HepG2 (cell line): ENCODE data around the gene PLCB4. TPM values are rescaled to one million over a fixed set of nuclear protein-coding genes. Genes with fewer than 3 reads are reported as not detected.
A peak's percentile ranks its signal among the peaks of the same experiment; 100 is the strongest.

Experiments
- ATAC-seq: fragments of 200-7000 bp; cut with Tn5 transposase; 3 replicates; pipeline ENCODE4 v1.9.1; 2020; ENCODE audit warnings: mild to moderate bottlenecking, moderate library complexity
- BruUV-seq: library from RNA; stranded (reverse); fragments of 400-500 nt; replicated peaks from 2 replicates; lab custom pipeline; 2021; lab: Mats Ljungman, UMichigan
- CTCF ChIA-PET: fragments of 300-600 bp; formaldehyde crosslinking; extraction: SDS; loops from one replicate; lab custom pipeline; 2021; ENCODE audit warnings: low total read pairs, inconsistent platforms, low intra/inter-chr PET ratio; lab: Yijun Ruan, JAX
- POLR2A ChIA-PET: fragments of 350-600 bp; sonication (Branson Sonifier 250); formaldehyde crosslinking; loops from one replicate; lab custom pipeline; 2020; ENCODE audit warnings: antibody characterized with exemption, inconsistent platforms; lab: Yijun Ruan, JAX
- DNase-seq: peaks from one replicate; pipeline ENCODE4 v3.0.0-alpha.2; 2015; ENCODE audit warnings: low spot score
- FAIRE-seq: peaks from 3 replicates; lab custom pipeline; 2011; peaks lifted over from hg19 to GRCh38; lab: Jason Lieb, UNC
- H2AFZ ChIP-seq: one replicate; pipeline ENCODE4 v1.6.1; 2011; ENCODE audit warnings: low read length, inconsistent platforms
- H3K27ac ChIP-seq: fragments of 300-600 bp; 3 replicates; pipeline ENCODE4 v1.8.0; 2011; ENCODE audit warnings: mixed run types, mild to moderate bottlenecking, mixed read lengths, low read length, inconsistent platforms; ENCODE audit not compliant: insufficient read depth; ENCODE audit errors: extremely low read length
- H3K27me3 ChIP-seq, 2 experiments: fragments of 200-600 bp in 1 of 2; 2 replicates in 1 of 2; 3 replicates in 1 of 2; pipeline versions ENCODE4 v1.6.0 to v1.8.0; 2011; ENCODE audit warnings: low read length in 2 of 2, mild to moderate bottlenecking in 2 of 2, moderate library complexity in 2 of 2, inconsistent platforms in 1 of 2; ENCODE audit not compliant: insufficient read depth in 2 of 2, control insufficient read depth in 1 of 2
- H3K36me3 ChIP-seq, 2 experiments: fragments of 200-600 bp in 1 of 2; replicated peaks in 1 of 2; 2 replicates in 1 of 2; 3 replicates in 1 of 2; pipeline versions ENCODE4 v1.5.1 to v1.8.0; 2011; ENCODE audit warnings: low read length in 2 of 2, inconsistent platforms in 1 of 2; ENCODE audit not compliant: insufficient read depth in 2 of 2, control insufficient read depth in 1 of 2
- H3K4me1 ChIP-seq: 2 replicates; pipeline ENCODE4 v1.5.1; 2012; ENCODE audit warnings: low read length, inconsistent platforms; ENCODE audit not compliant: insufficient read depth
- H3K4me2 ChIP-seq: 2 replicates; pipeline ENCODE4 v1.6.0; 2011; ENCODE audit warnings: low read depth, low read length, inconsistent platforms
- H3K4me3 ChIP-seq, 3 experiments: fragments of 200-600 bp in 1 of 3; sonication (generic), shearing (Covaris generic) in 1 of 3; replicated peaks in 1 of 3; 2 replicates each; pipeline ENCODE4 v1.5.1; 2011 to 2016; ENCODE audit warnings: low read length in 3 of 3, inconsistent platforms in 2 of 3, low read depth in 2 of 3, mild to moderate bottlenecking in 2 of 3, control low read depth in 1 of 3, mixed read lengths in 1 of 3; ENCODE audit not compliant: insufficient read depth in 1 of 3
- H3K79me2 ChIP-seq: one replicate; pipeline ENCODE4 v1.6.1; 2011; ENCODE audit warnings: low read length, inconsistent platforms; ENCODE audit not compliant: insufficient read depth
- H3K9ac ChIP-seq: 2 replicates; pipeline ENCODE4 v1.6.0; 2011; ENCODE audit warnings: mild to moderate bottlenecking, low read depth, low read length, inconsistent platforms; ENCODE audit not compliant: insufficient read depth
- H3K9me3 ChIP-seq: 2 replicates; pipeline ENCODE4 v1.5.1; 2012; ENCODE audit warnings: mild to moderate bottlenecking, low read length
- H4K20me1 ChIP-seq: 2 replicates; pipeline ENCODE4 v1.6.0; 2011; ENCODE audit warnings: inconsistent platforms, mild to moderate bottlenecking, low read length, moderate library complexity; ENCODE audit not compliant: insufficient read depth
- ATAD3A ChIP-seq: sonication (generic); formaldehyde crosslinking; IDR thresholded peaks from 2 replicates; pipeline ENCODE4 v1.4.0; 2020; ENCODE audit warnings: missing genetic modification reagents
- HOXA5 ChIP-seq: sonication (generic); formaldehyde crosslinking; IDR thresholded peaks from 2 replicates; pipeline ENCODE4 v1.4.0; 2020; ENCODE audit warnings: missing genetic modification reagents
- NFIC ChIP-seq: IDR thresholded peaks from 2 replicates; pipeline ENCODE4 v1.6.1; 2012; ENCODE audit warnings: mild to moderate bottlenecking, low read length, inconsistent platforms
- NFKBIZ ChIP-seq: IDR thresholded peaks from 2 replicates; pipeline ENCODE4 v1.6.1; 2018; ENCODE audit warnings: missing genetic modification reagents, missing compliant biosample characterization
- SRSF9 ChIP-seq: fragments of 200-400 bp; formaldehyde crosslinking; IDR thresholded peaks from 2 replicates; pipeline ENCODE4 v1.6.1; 2018; ENCODE audit warnings: borderline replicate concordance, mild to moderate bottlenecking, low read depth, low read length; ENCODE audit not compliant: insufficient read depth, poor library complexity, severe bottlenecking
- U2AF2 ChIP-seq: fragments of 200-400 bp; formaldehyde crosslinking; IDR thresholded peaks from 2 replicates; pipeline ENCODE4 v1.6.1; 2017; ENCODE audit warnings: low read depth, mild to moderate bottlenecking, low read length
- ZFY ChIP-seq: sonication (generic); formaldehyde crosslinking; IDR thresholded peaks from 2 replicates; pipeline ENCODE4 v1.4.0; 2020; ENCODE audit warnings: missing genetic modification reagents
- ZMYM3 ChIP-seq: sonication (generic); formaldehyde crosslinking; IDR thresholded peaks from 2 replicates; pipeline ENCODE4 v1.5.1; 2020; ENCODE audit warnings: mild to moderate bottlenecking, missing genetic modification reagents
- ZNF563 ChIP-seq: sonication (generic); formaldehyde crosslinking; IDR thresholded peaks from 2 replicates; pipeline ENCODE4 v1.8.0; 2022; ENCODE audit warnings: mild to moderate bottlenecking, moderate library complexity, missing genetic modification reagents
- WGBS: methylation state at CpG from one replicate; pipeline ENCODE4 v1.1.6; 2017; ENCODE audit warnings: low lambda C conversion rate; 5-methylcytosine and 5-hydroxymethylcytosine counted together
- in situ Hi-C: cut with HindIII; loops from 2 replicates; pipeline ENCODE4 v1.10.0; 2017; ENCODE audit warnings: low pct_unique_long_range_greater_than_20kb; ENCODE audit not compliant: extremely low pct_ligation_motif_present
- intact Hi-C: fragments of 100-400 bp; cut with micrococcal nuclease; formaldehyde crosslinking; loops from one replicate; pipeline ENCODE4 v1.10.0; 2022; ENCODE audit not compliant: unreplicated experiment
- polyA plus RNA-seq, 8 experiments: library from polyadenylated mRNA; depleted of rRNA in 3 of 8; stranded (reverse) in 7 of 8; unstranded in 1 of 8; fragments of >200 nt; fragmentation: Illumina TruSeq in 4 of 8; extraction: Trizol in 4 of 8; gene quantifications; 2 replicates each; pipeline versions ENCODE4 v1.2.1 to v1.2.3, GENCODE V29; 2011 to 2016; ENCODE audit warnings: low read depth in 4 of 8, missing spikeins in 1 of 8, mixed read lengths in 1 of 8; ENCODE audit not compliant: insufficient read depth in 1 of 8
- total RNA-seq, 5 experiments: library from RNA; depleted of rRNA; stranded (reverse); fragments of >200 nt; fragmentation: Illumina TruSeq; extraction: Trizol; gene quantifications; 2 replicates each; pipeline ENCODE4 v1.2.3, GENCODE V29; 2016; ENCODE audit warnings: low read depth in 1 of 5

PLCB4 gene
- total and polyA plus RNA-seq, 2 of the 13 experiments (the other 11 are each of a cell fraction or from before 2014, with no cell fraction given) = 0.01 TPM; not detected in 1

- ATAC-seq (no peak), FAIRE-seq (no peak), DNase-seq (no peak)
- ChIA-PET POLR2A (no interaction called here), CTCF (no interaction called here)
- H3K4me3 ChIP-seq = no peak overlapping the region
- no peaks in the 10 kb centered on the region for H3K9me3 ChIP-seq
- no peak overlapping the region for H3K4me2 ChIP-seq
- no peaks in the 10 kb centered on the region for H3K36me3 ChIP-seq
- 29% methylated on average over 6 of the region's 6 CpGs for WGBS
- no peaks in the 10 kb centered on the region for H3K4me1 ChIP-seq
- no peak overlapping the region for H2AFZ ChIP-seq
- H3K9ac ChIP-seq = no peak overlapping the region
- peaks cover 0 to 7% of the 10 kb centered on the region in 2 experiments; a peak in 2 of 5 replicates for H3K27me3 ChIP-seq
- no peaks in the 10 kb centered on the region for H3K79me2 ChIP-seq
- H3K27ac ChIP-seq = no peak overlapping the region
- no TSS peak for BruUV-seq
- intact Hi-C loops = loop anchor here (10.0 kb wide), 1 partner anchor 205 kb away; no protein-coding TSS in a partner anchor
- TF ChIP-seq ATAD3A (no peak), ZMYM3 (no peak), NFIC (no peak), ZNF563 (no peak)
- TF ChIP-seq, all 625 proteins: peak for 0
- no peaks in the 10 kb centered on the region for H4K20me1 ChIP-seq
- in situ Hi-C loops = no loop called here
Measured at GRCh38 chr20:9059931-9060330, 9.0 kb upstream of the PLCB4 start.

GRCh38 chr20:9061434-9061833 lies 7.5 kb upstream of the PLCB4 start:
- BruUV-seq = no TSS peak
- in situ Hi-C loops (no loop called here), intact Hi-C loops (no loop called here)
- 0 out of 2 replicates have a peak, but pooled peaks have one; percentile 27 for TF ChIP-seq U2AF2
- no peak for TF ChIP-seq NFKBIZ
- TF ChIP-seq HOXA5 (CRISPR knock-in tag) = no peak
- no peak for TF ChIP-seq ZFY (CRISPR knock-in tag)
- TF ChIP-seq SRSF9 = peak; percentile 77
- ATAC-seq (no peak), DNase-seq (no peak), FAIRE-seq (no peak)
- Histone ChIP-seq H3K79me2 (no peaks in the 10 kb centered on the region), H3K4me2 (no peak overlapping the region), H3K9ac (no peak overlapping the region), H3K27me3 (no peaks in the 10 kb centered on the region; a peak in 1 of 5 replicates), H3K9me3 (no peaks in the 10 kb centered on the region), H2AFZ (no peak overlapping the region), H4K20me1 (no peaks in the 10 kb centered on the region), H3K27ac (no peak overlapping the region), H3K36me3 (no peaks in the 10 kb centered on the region), H3K4me1 (no peaks in the 10 kb centered on the region), H3K4me3 (no peak overlapping the region)
- ChIA-PET CTCF (no interaction called here), POLR2A (no interaction called here)
- WGBS = 6% methylated on average over 1 of the region's 1 CpG
